HL-60 (cell line): Measurements from ENCODE around the gene CNIH3.

Source experiments
- GABPA ChIP-seq: IDR thresholded peaks from 2 replicates; pipeline ENCODE4 v1.6.1; 2012; ENCODE audit warnings: low read depth
- TF ChIP-seq, protein P1 (sequence below): IDR thresholded peaks from one replicate; pipeline ENCODE4 v1.5.1; 2011; ENCODE audit warnings: low read length, control low read depth, inconsistent platforms; ENCODE audit not compliant: insufficient read depth
- TF ChIP-seq, protein P2 (sequence below): IDR thresholded peaks from 2 replicates; pipeline ENCODE4 v1.6.1; 2012; ENCODE audit warnings: low read depth; ENCODE audit not compliant: insufficient replicate concordance

DNA sequence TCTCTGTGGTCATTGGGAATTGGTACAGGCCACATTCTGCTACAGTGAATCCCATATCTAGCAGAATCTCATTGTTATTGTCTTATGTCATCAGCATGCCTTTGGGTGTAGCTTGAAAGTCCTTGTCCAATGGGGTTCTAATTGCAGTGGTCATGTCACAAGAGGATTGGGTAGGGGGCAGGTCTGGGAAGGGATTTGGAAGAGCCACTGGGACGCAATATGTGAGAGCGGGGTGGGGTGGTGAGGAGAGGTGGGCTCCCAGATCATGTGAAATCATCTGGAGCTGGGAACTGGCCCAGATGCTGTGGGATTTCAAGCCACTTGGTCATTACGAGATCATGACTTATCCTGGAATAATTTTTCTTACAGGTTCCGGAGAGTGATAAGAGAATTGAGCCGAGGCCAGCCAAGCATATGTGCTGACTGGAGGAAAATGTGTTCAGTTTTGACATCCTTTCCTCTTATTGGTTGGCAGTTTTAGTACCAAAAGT lies 16.3 kb downstream of the CNIH3 start:
- TF ChIP-seq, protein P1, sequence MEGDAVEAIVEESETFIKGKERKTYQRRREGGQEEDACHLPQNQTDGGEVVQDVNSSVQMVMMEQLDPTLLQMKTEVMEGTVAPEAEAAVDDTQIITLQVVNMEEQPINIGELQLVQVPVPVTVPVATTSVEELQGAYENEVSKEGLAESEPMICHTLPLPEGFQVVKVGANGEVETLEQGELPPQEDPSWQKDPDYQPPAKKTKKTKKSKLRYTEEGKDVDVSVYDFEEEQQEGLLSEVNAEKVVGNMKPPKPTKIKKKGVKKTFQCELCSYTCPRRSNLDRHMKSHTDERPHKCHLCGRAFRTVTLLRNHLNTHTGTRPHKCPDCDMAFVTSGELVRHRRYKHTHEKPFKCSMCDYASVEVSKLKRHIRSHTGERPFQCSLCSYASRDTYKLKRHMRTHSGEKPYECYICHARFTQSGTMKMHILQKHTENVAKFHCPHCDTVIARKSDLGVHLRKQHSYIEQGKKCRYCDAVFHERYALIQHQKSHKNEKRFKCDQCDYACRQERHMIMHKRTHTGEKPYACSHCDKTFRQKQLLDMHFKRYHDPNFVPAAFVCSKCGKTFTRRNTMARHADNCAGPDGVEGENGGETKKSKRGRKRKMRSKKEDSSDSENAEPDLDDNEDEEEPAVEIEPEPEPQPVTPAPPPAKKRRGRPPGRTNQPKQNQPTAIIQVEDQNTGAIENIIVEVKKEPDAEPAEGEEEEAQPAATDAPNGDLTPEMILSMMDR = no peak
- no peak for TF ChIP-seq GABPA
- TF ChIP-seq, protein P2, sequence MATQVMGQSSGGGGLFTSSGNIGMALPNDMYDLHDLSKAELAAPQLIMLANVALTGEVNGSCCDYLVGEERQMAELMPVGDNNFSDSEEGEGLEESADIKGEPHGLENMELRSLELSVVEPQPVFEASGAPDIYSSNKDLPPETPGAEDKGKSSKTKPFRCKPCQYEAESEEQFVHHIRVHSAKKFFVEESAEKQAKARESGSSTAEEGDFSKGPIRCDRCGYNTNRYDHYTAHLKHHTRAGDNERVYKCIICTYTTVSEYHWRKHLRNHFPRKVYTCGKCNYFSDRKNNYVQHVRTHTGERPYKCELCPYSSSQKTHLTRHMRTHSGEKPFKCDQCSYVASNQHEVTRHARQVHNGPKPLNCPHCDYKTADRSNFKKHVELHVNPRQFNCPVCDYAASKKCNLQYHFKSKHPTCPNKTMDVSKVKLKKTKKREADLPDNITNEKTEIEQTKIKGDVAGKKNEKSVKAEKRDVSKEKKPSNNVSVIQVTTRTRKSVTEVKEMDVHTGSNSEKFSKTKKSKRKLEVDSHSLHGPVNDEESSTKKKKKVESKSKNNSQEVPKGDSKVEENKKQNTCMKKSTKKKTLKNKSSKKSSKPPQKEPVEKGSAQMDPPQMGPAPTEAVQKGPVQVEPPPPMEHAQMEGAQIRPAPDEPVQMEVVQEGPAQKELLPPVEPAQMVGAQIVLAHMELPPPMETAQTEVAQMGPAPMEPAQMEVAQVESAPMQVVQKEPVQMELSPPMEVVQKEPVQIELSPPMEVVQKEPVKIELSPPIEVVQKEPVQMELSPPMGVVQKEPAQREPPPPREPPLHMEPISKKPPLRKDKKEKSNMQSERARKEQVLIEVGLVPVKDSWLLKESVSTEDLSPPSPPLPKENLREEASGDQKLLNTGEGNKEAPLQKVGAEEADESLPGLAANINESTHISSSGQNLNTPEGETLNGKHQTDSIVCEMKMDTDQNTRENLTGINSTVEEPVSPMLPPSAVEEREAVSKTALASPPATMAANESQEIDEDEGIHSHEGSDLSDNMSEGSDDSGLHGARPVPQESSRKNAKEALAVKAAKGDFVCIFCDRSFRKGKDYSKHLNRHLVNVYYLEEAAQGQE = no peak
